Astrocyte (in vitro differentiated cells and primary cell): Measurements from ENCODE around the gene SVOPL.

ENCODE experiments used
- EZH2 ChIP-seq: IDR thresholded peaks from 2 replicates; pipeline ENCODE4 v1.6.1; 2012; ENCODE audit warnings: mild to moderate bottlenecking, low read length, inconsistent platforms; ENCODE audit not compliant: insufficient read depth
- TF ChIP-seq, protein P1 (sequence below): IDR thresholded peaks from 2 replicates; pipeline ENCODE4 v1.5.1; 2011; ENCODE audit warnings: low read depth, mild to moderate bottlenecking, inconsistent platforms, low read length, moderate library complexity; ENCODE audit not compliant: insufficient read depth

DNA sequence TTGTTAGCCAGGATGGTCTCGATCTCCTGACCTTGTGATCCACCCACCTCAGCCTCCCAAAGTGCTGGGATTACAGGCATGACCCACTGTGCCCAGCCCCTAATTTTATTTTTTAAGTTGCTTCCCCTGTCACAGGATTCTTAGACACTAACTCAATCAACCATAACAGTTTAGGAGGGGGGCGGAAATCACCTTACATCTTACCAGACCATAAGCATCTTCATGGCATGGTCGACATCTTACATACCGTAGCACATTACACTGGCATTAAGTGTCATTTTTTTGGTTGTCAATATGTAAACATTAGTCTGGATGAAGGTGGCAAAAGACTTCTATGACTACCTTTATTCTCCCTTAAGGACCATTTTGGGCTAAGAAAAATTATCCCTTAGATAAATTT is 145.5 kb downstream of the SVOPL start:
- TF ChIP-seq, protein P1, sequence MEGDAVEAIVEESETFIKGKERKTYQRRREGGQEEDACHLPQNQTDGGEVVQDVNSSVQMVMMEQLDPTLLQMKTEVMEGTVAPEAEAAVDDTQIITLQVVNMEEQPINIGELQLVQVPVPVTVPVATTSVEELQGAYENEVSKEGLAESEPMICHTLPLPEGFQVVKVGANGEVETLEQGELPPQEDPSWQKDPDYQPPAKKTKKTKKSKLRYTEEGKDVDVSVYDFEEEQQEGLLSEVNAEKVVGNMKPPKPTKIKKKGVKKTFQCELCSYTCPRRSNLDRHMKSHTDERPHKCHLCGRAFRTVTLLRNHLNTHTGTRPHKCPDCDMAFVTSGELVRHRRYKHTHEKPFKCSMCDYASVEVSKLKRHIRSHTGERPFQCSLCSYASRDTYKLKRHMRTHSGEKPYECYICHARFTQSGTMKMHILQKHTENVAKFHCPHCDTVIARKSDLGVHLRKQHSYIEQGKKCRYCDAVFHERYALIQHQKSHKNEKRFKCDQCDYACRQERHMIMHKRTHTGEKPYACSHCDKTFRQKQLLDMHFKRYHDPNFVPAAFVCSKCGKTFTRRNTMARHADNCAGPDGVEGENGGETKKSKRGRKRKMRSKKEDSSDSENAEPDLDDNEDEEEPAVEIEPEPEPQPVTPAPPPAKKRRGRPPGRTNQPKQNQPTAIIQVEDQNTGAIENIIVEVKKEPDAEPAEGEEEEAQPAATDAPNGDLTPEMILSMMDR, result no peak
- no peak for TF ChIP-seq EZH2
